ENCODE measurements around the gene HSCB. TPM values are rescaled to one million over a fixed set of nuclear protein-coding genes. Genes with fewer than 3 reads are reported as not detected.

HSCB gene
- total RNA-seq, 3 donors from 2014 or later (not counting 1 experiment from before 2014, with no cell fraction given), result 11.4 to 13.6 (median 12.3) TPM

- ATAC-seq (no peak), DNase-seq (no peak)
- H3K9me3 Mint-ChIP-seq, result no peaks in the 10 kb centered on the region
- 98% methylated on average over 3 of the region's 3 CpGs for WGBS (ENCODE audit: insufficient coverage)
- Histone ChIP-seq H3K4me3 (ENCODE audit: low read length) (no peak overlapping the region), H3K27me3 (ENCODE audit: control insufficient read depth, insufficient read depth, low read length) (no peaks in the 10 kb centered on the region), H3K36me3 (ENCODE audit: control insufficient read depth, insufficient read depth, low read length) (no peaks in the 10 kb centered on the region), H3K9me3 (ENCODE audit: control insufficient read depth, insufficient read depth, low read length) (no peaks in the 10 kb centered on the region), H3K4me1 (ENCODE audit: control insufficient read depth, insufficient read depth, low read length) (peaks cover 7% of the 10 kb centered on the region), H3K27ac (ENCODE audit: low read length) (no peak overlapping the region)
- intact Hi-C loops (cut with micrococcal nuclease), result no loop called here
- H3K36me3 Mint-ChIP-seq, result no peaks in the 10 kb centered on the region
- peaks cover 13 to 14% of the 10 kb centered on the region in 2 donors for H3K4me1 Mint-ChIP-seq
- H3K4me3 Mint-ChIP-seq, result no peak overlapping the region
- H3K27ac Mint-ChIP-seq, result no peak overlapping the region
- H3K27me3 Mint-ChIP-seq (ENCODE audit: low read depth in 2 of 2), result no peaks in the 10 kb centered on the region
- no peak for TF ChIP-seq CTCF (IDR thresholded peaks at IDR 0.05)
Measured at GRCh38 chr22:28716686-28717085, 25.2 kb upstream of the HSCB start.

GRCh38 chr22:28718044-28718443 lies 23.8 kb upstream of the HSCB start:
- ATAC-seq (no peak), DNase-seq (no peak)
- Mint-ChIP-seq H3K36me3 (no peaks in the 10 kb centered on the region), H3K27ac (no peak overlapping the region), H3K27me3 (ENCODE audit: low read depth in 2 of 2) (no peaks in the 10 kb centered on the region), H3K9me3 (no peaks in the 10 kb centered on the region), H3K4me1 (peaks cover 13 to 14% of the 10 kb centered on the region in 2 donors), H3K4me3 (no peak overlapping the region)
- Histone ChIP-seq H3K4me3 (ENCODE audit: low read length) (no peak overlapping the region), H3K36me3 (ENCODE audit: control insufficient read depth, insufficient read depth, low read length) (no peaks in the 10 kb centered on the region), H3K9me3 (ENCODE audit: control insufficient read depth, insufficient read depth, low read length) (no peaks in the 10 kb centered on the region), H3K27me3 (ENCODE audit: control insufficient read depth, insufficient read depth, low read length) (no peaks in the 10 kb centered on the region), H3K4me1 (ENCODE audit: control insufficient read depth, insufficient read depth, low read length) (peaks cover 7% of the 10 kb centered on the region), H3K27ac (ENCODE audit: low read length) (no peak overlapping the region)
- WGBS (ENCODE audit: insufficient coverage), result 100% methylated on average over 2 of the region's 3 CpGs
- intact Hi-C loops (cut with micrococcal nuclease), result no loop called here
- no peak for TF ChIP-seq CTCF (IDR thresholded peaks at IDR 0.05)

- no peaks in the 10 kb centered on the region for H3K9me3 ChIP-seq (ENCODE audit: control insufficient read depth, insufficient read depth, low read length)
- intact Hi-C loops (cut with micrococcal nuclease), result no loop called here
- Mint-ChIP-seq H3K4me3 (peak overlapping the region; percentile 18), H3K4me1 (peaks cover 15 to 17% of the 10 kb centered on the region in 2 donors), H3K36me3 (peaks cover 6% of the 10 kb centered on the region), H3K9me3 (no peaks in the 10 kb centered on the region), H3K27me3 (ENCODE audit: low read depth in 2 of 2) (no peaks in the 10 kb centered on the region), H3K27ac (peak overlapping the region in 1 of 2 donors; percentile 11)
- no peak overlapping the region for H3K27ac ChIP-seq (ENCODE audit: low read length)
- H3K36me3 ChIP-seq (ENCODE audit: control insufficient read depth, insufficient read depth, low read length), result peaks cover 2% of the 10 kb centered on the region
- no peak for DNase-seq
- H3K27me3 ChIP-seq (ENCODE audit: control insufficient read depth, insufficient read depth, low read length), result no peaks in the 10 kb centered on the region
- H3K4me3 ChIP-seq (ENCODE audit: low read length), result no peak overlapping the region
- peaks cover 7% of the 10 kb centered on the region for H3K4me1 ChIP-seq (ENCODE audit: control insufficient read depth, insufficient read depth, low read length)
- WGBS (ENCODE audit: insufficient coverage), result no CpG with 5 or more reads among the region's 1 CpG
- no peak for TF ChIP-seq CTCF (IDR thresholded peaks at IDR 0.05)
- ATAC-seq, result no peak
Measured at GRCh38 chr22:28728002-28728401, 13.8 kb upstream of the HSCB start.

GRCh38 chr22:28728621-28729313 lies 13.1 kb upstream of the HSCB start:
- intact Hi-C loops (cut with micrococcal nuclease), result no loop called here
- peak overlapping the region in 1 of 2 donors; percentile 11 for H3K27ac Mint-ChIP-seq
- Histone ChIP-seq H3K4me1 (ENCODE audit: control insufficient read depth, insufficient read depth, low read length) (peaks cover 7% of the 10 kb centered on the region), H3K9me3 (ENCODE audit: control insufficient read depth, insufficient read depth, low read length) (no peaks in the 10 kb centered on the region), H3K27ac (ENCODE audit: low read length) (no peak overlapping the region), H3K27me3 (ENCODE audit: control insufficient read depth, insufficient read depth, low read length) (no peaks in the 10 kb centered on the region), H3K4me3 (ENCODE audit: low read length) (no peak overlapping the region), H3K36me3 (ENCODE audit: control insufficient read depth, insufficient read depth, low read length) (peaks cover 2% of the 10 kb centered on the region)
- WGBS (ENCODE audit: insufficient coverage), result 69% methylated on average over 9 of the region's 10 CpGs
- peaks cover 15 to 17% of the 10 kb centered on the region in 2 donors for H3K4me1 Mint-ChIP-seq
- TF ChIP-seq CTCF (IDR thresholded peaks at IDR 0.05), result no peak
- ATAC-seq (peak; percentile 17 to 86 (median 82)), DNase-seq (no peak)
- peaks cover 2% of the 10 kb centered on the region for H3K36me3 Mint-ChIP-seq
- peak overlapping the region; percentile 18 for H3K4me3 Mint-ChIP-seq
- no peaks in the 10 kb centered on the region for H3K9me3 Mint-ChIP-seq
- H3K27me3 Mint-ChIP-seq (ENCODE audit: low read depth in 2 of 2), result no peaks in the 10 kb centered on the region

Measured in natural killer cell (primary cell).